ENCODE measurements around the gene DGKB. TPM values are rescaled to one million over a fixed set of nuclear protein-coding genes. Genes with fewer than 3 reads are reported as not detected.

Gene DGKB
- total RNA-seq, 4 donors from 2014 or later = 0.78 to 2.5 (median 1.5) TPM

GRCh38 chr7:14418633-14419032, 483.9 kb downstream of the DGKB start:
- no peak for DNase-seq (ENCODE audit: low spot score in 2 of 2)
- WGBS, 2 donors = 70 to 79% methylated on average over 1 of the region's 1 CpG
- H3K27me3 ChIP-seq = no peaks in the 10 kb centered on the region
- peaks cover 0 to 18% (median 2%) of the 10 kb centered on the region in 4 donors for H3K4me1 ChIP-seq
- H3K9me3 ChIP-seq = no peaks in the 10 kb centered on the region
- H3K27ac ChIP-seq = no peak overlapping the region
- H3K4me3 ChIP-seq = no peak overlapping the region
- TF ChIP-seq CTCF (IDR thresholded peaks at IDR 0.05) = no peak
- no peak for TF ChIP-seq POLR2A (IDR thresholded peaks at IDR 0.05)
- TF ChIP-seq EP300 (IDR thresholded peaks at IDR 0.05) = no peak
- no peaks in the 10 kb centered on the region for H3K36me3 ChIP-seq

- no peak for DNase-seq (ENCODE audit: low spot score in 2 of 2)
- no peaks in the 10 kb centered on the region for H3K9me3 ChIP-seq
- 55 to 63% methylated on average over 3 of the region's 3 CpGs for WGBS, 2 donors
- H3K36me3 ChIP-seq = no peaks in the 10 kb centered on the region
- no peak overlapping the region for H3K27ac ChIP-seq
- H3K4me3 ChIP-seq = no peak overlapping the region
- H3K27me3 ChIP-seq = no peaks in the 10 kb centered on the region
- H3K4me1 ChIP-seq = peaks cover 0 to 3% (median 0%) of the 10 kb centered on the region in 4 donors
- no peak for TF ChIP-seq EP300 (IDR thresholded peaks at IDR 0.05)
Measured at GRCh38 chr7:14414274-14414986, 488.1 kb downstream of the DGKB start.

GRCh38 chr7:14407246-14408015, 495.1 kb downstream of the DGKB start:
- Histone ChIP-seq H3K4me3 (no peak overlapping the region), H3K27ac (no peak overlapping the region), H3K4me1 (no peaks in the 10 kb centered on the region), H3K9me3 (no peaks in the 10 kb centered on the region), H3K36me3 (no peaks in the 10 kb centered on the region), H3K27me3 (no peaks in the 10 kb centered on the region)
- TF ChIP-seq POLR2A (IDR thresholded peaks at IDR 0.05) (no peak), CTCF (IDR thresholded peaks at IDR 0.05) (no peak), EP300 (IDR thresholded peaks at IDR 0.05) (no peak)
- no peak for DNase-seq (ENCODE audit: low spot score in 2 of 2)
- 69 to 73% methylated on average over 6 of the region's 6 CpGs for WGBS, 2 donors

GRCh38 chr7:14403587-14403986, 499.0 kb downstream of the DGKB start:
- H3K27ac ChIP-seq = no peak overlapping the region
- TF ChIP-seq EP300 (IDR thresholded peaks at IDR 0.05) (no peak), CTCF (IDR thresholded peaks at IDR 0.05) (no peak), POLR2A (IDR thresholded peaks at IDR 0.05) (no peak)
- no peaks in the 10 kb centered on the region for H3K4me1 ChIP-seq
- WGBS, 2 donors = 80 to 90% methylated on average over 2 of the region's 2 CpGs
- H3K4me3 ChIP-seq = no peak overlapping the region
- no peaks in the 10 kb centered on the region for H3K27me3 ChIP-seq
- no peaks in the 10 kb centered on the region for H3K36me3 ChIP-seq
- DNase-seq (ENCODE audit: low spot score in 2 of 2) = no peak
- no peaks in the 10 kb centered on the region for H3K9me3 ChIP-seq

- H3K27ac ChIP-seq = no peak overlapping the region
- no peaks in the 10 kb centered on the region for H3K36me3 ChIP-seq
- no peaks in the 10 kb centered on the region for H3K9me3 ChIP-seq
- H3K4me3 ChIP-seq = no peak overlapping the region
- H3K27me3 ChIP-seq = no peaks in the 10 kb centered on the region
- 64 to 71% methylated on average over 3 of the region's 3 CpGs for WGBS, 2 donors
- TF ChIP-seq CTCF (IDR thresholded peaks at IDR 0.05) (no peak), EP300 (IDR thresholded peaks at IDR 0.05) (no peak), POLR2A (IDR thresholded peaks at IDR 0.05) (no peak)
- H3K4me1 ChIP-seq = no peaks in the 10 kb centered on the region
- no peak for DNase-seq (ENCODE audit: low spot score in 2 of 2)
Measured at GRCh38 chr7:14400271-14400670, 502.3 kb downstream of the DGKB start.
